ENCODE data around the gene ANGPTL7.
"Not testable (repeated sequence)": the region's sequence is repeated elsewhere in the genome, so short reads cannot be mapped to it uniquely, and the experiment has no call there.

ANGPTL7 gene

GRCh38 chr1:11170102-11170501 is 19.1 kb upstream of the ANGPTL7 start:
- DNase-seq, result no peak

GRCh38 chr1:11174261-11174942 is 14.8 kb upstream of the ANGPTL7 start:
- no peak for DNase-seq

- DNase-seq, result no peak
Observed at GRCh38 chr1:11175461-11175860, 13.7 kb upstream of the ANGPTL7 start.

- DNase-seq, result no peak
Observed at GRCh38 chr1:11176081-11176706, 13.0 kb upstream of the ANGPTL7 start.

GRCh38 chr1:11178021-11179015 is 10.8 kb upstream of the ANGPTL7 start:
- DNase-seq, result no peak

GRCh38 chr1:11179125-11179524 is 10.0 kb upstream of the ANGPTL7 start:
- DNase-seq, result no peak

- not testable (repeated sequence) for DNase-seq
Observed at GRCh38 chr1:11179749-11180148, 9.4 kb upstream of the ANGPTL7 start.

- no peak for DNase-seq
Observed at GRCh38 chr1:11180342-11180744, 8.8 kb upstream of the ANGPTL7 start.

- no peak for DNase-seq
Observed at GRCh38 chr1:11182884-11183283, 6.3 kb upstream of the ANGPTL7 start.

GRCh38 chr1:11184973-11185372 is 4.2 kb upstream of the ANGPTL7 start:
- no peak for DNase-seq

GRCh38 chr1:11187000-11187399 is 2.2 kb upstream of the ANGPTL7 start:
- DNase-seq, result no peak

GRCh38 chr1:11187494-11187893 is 1.7 kb upstream of the ANGPTL7 start:
- no peak for DNase-seq

GRCh38 chr1:11187931-11188330 is 1.2 kb upstream of the ANGPTL7 start:
- no peak for DNase-seq

GRCh38 chr1:11188381-11188780 is 774 bp upstream of the ANGPTL7 start:
- no peak for DNase-seq

GRCh38 chr1:11193376-11193775 is 4.2 kb downstream of the ANGPTL7 start:
- no peak for DNase-seq

- no peak for DNase-seq
Observed at GRCh38 chr1:11194407-11195176, 5.4 kb downstream of the ANGPTL7 start.

GRCh38 chr1:11196945-11197344 is 7.8 kb downstream of the ANGPTL7 start:
- DNase-seq, result no peak

- DNase-seq, result no peak
Observed at GRCh38 chr1:11197359-11197758, 8.2 kb downstream of the ANGPTL7 start.

GRCh38 chr1:11198257-11198656 is 9.1 kb downstream of the ANGPTL7 start:
- no peak for DNase-seq

GRCh38 chr1:11198851-11199594 is 9.9 kb downstream of the ANGPTL7 start:
- no peak for DNase-seq

- DNase-seq, result no peak
Observed at GRCh38 chr1:11204396-11205190, 15.4 kb downstream of the ANGPTL7 start.

Measured in activated naive CD4-positive, alpha-beta T cell (primary cell).